ENCODE results near the gene MAN2A1.

Gene MAN2A1

DNA sequence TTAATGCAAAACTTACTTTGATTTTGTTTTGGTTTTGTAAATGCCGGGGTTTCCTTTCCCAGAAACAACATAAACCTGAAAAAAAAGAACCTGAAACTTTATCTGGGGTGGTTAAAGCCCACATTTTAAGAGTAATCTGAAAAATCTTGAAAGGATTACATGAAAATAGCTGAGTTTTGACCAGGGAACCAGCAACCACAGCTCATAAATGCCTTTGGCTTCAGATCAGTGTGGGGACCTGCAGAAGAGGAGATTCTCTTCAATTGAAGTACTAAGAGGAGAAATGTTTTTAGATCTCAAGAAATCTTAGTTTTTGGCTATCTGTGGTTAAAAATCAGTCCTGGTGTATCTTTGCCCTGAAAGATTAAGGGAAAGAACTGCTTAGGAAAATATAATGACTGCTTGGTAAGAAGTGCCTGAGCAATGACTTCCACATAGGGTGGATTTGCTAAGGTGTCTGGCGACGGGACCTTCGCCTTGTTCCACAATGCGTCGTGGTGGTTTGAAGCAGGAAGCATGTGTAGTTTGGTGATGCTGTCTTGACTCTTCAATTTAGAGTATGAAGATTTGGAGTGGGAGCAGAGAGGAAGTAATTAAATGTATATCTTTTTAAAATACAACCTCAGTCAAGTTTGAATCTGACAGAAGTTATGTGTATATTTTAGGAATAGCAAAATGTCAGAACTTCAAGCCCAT is 186.5 kb downstream of the MAN2A1 start:
- no peak for ATAC-seq
- TF ChIP-seq CSDC2 (CRISPR knock-in tag; IDR thresholded peaks at IDR 0.05) = no peak
- TF ChIP-seq CSRNP3 (CRISPR knock-in tag; IDR thresholded peaks at IDR 0.05) = no peak
- TF ChIP-seq ARNTL (CRISPR knock-in tag; IDR thresholded peaks at IDR 0.05; ENCODE audit: borderline replicate concordance, low read depth) = no peak
- TF ChIP-seq ESRRG (CRISPR knock-in tag; IDR thresholded peaks at IDR 0.05) = no peak
- no peak for TF ChIP-seq ZFP30 (CRISPR knock-in tag; IDR thresholded peaks at IDR 0.05)
- TF ChIP-seq RARB (CRISPR knock-in tag; IDR thresholded peaks at IDR 0.05) = no peak
- no peak for TF ChIP-seq ZFP3 (CRISPR knock-in tag; IDR thresholded peaks at IDR 0.05)
- no peak for TF ChIP-seq SNAI2 (CRISPR knock-in tag; IDR thresholded peaks at IDR 0.05)
- TF ChIP-seq ZNF565 (CRISPR knock-in tag; conservative IDR thresholded peaks at IDR 0.05; ENCODE audit: low read depth) = no peak
- no peak for TF ChIP-seq ISL1 (CRISPR knock-in tag; IDR thresholded peaks at IDR 0.05)
- no peak for TF ChIP-seq OSR1 (CRISPR knock-in tag; IDR thresholded peaks at IDR 0.05)
- no peak for TF ChIP-seq TOX (CRISPR knock-in tag; IDR thresholded peaks at IDR 0.05; ENCODE audit: borderline replicate concordance)
- no peak for TF ChIP-seq PPARA (CRISPR knock-in tag; IDR thresholded peaks at IDR 0.05; ENCODE audit: borderline replicate concordance)
- TF ChIP-seq POU6F1 (CRISPR knock-in tag; IDR thresholded peaks at IDR 0.05; ENCODE audit: borderline replicate concordance, low read depth) = no peak
- no peak for TF ChIP-seq TSHZ2 (CRISPR knock-in tag; IDR thresholded peaks at IDR 0.05)

GRCh38 chr5:109876941-109877669 is 187.4 kb downstream of the MAN2A1 start:
- ATAC-seq = peak; percentile 52
- TF ChIP-seq OSR1 (CRISPR knock-in tag; IDR thresholded peaks at IDR 0.05) = no peak

DNA sequence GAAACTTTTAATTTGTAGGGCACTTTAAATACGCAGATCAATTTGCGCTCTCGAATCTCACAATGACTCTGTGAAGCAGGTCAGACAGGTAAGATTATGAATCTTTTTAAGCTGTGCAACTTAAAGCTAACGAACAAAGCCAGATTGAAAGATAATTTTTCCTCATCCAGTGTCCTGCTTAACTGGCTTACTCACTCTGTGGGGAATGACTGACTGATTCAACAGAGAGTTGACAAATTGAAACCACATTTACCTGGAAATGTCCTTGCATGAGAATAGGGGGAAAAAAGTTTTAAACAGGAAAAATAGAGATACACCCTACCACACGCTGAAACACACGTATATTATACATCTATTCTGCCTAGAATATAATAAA is 187.9 kb downstream of the MAN2A1 start:
- TF ChIP-seq ZC3H10 (CRISPR knock-in tag; IDR thresholded peaks at IDR 0.05) (no peak), TCF4 (CRISPR knock-in tag; IDR thresholded peaks at IDR 0.05; ENCODE audit: borderline replicate concordance) (no peak), PPARA (CRISPR knock-in tag; IDR thresholded peaks at IDR 0.05; ENCODE audit: borderline replicate concordance) (no peak), ARNTL (CRISPR knock-in tag; IDR thresholded peaks at IDR 0.05; ENCODE audit: borderline replicate concordance, low read depth) (no peak), TSHZ2 (CRISPR knock-in tag; IDR thresholded peaks at IDR 0.05) (no peak)
- TF ChIP-seq, protein P1, sequence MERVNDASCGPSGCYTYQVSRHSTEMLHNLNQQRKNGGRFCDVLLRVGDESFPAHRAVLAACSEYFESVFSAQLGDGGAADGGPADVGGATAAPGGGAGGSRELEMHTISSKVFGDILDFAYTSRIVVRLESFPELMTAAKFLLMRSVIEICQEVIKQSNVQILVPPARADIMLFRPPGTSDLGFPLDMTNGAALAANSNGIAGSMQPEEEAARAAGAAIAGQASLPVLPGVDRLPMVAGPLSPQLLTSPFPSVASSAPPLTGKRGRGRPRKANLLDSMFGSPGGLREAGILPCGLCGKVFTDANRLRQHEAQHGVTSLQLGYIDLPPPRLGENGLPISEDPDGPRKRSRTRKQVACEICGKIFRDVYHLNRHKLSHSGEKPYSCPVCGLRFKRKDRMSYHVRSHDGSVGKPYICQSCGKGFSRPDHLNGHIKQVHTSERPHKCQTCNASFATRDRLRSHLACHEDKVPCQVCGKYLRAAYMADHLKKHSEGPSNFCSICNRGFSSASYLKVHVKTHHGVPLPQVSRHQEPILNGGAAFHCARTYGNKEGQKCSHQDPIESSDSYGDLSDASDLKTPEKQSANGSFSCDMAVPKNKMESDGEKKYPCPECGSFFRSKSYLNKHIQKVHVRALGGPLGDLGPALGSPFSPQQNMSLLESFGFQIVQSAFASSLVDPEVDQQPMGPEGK (CRISPR knock-in tag; IDR thresholded peaks at IDR 0.05; ENCODE audit: borderline replicate concordance) = no peak
- peak; percentile 50 for ATAC-seq
